LNCaP clone FGC (cell line): ENCODE measurements around the gene FAM227B.
A peak's percentile ranks its signal among the peaks of the same experiment; 100 is the strongest.
"Not testable (repeated sequence)": the region's sequence is repeated elsewhere in the genome, so short reads cannot be mapped to it uniquely, and the experiment has no call there.

Experiments
- DNase-seq: peaks from one replicate; pipeline ENCODE4 v3.0.0-alpha.2; 2011; ENCODE audit warnings: low read depth
- H3K4me3 ChIP-seq: 2 replicates; pipeline ENCODE4 v1.5.1; 2011; ENCODE audit warnings: mild to moderate bottlenecking, low read depth, low read length, control low read depth
- TF ChIP-seq, protein P1 (sequence below): IDR thresholded peaks from 2 replicates; pipeline ENCODE4 v1.5.1; 2012; ENCODE audit warnings: mild to moderate bottlenecking; ENCODE audit not compliant: control insufficient read depth, insufficient read depth; ENCODE audit errors: extremely low read depth

The FAM227B gene

DNA sequence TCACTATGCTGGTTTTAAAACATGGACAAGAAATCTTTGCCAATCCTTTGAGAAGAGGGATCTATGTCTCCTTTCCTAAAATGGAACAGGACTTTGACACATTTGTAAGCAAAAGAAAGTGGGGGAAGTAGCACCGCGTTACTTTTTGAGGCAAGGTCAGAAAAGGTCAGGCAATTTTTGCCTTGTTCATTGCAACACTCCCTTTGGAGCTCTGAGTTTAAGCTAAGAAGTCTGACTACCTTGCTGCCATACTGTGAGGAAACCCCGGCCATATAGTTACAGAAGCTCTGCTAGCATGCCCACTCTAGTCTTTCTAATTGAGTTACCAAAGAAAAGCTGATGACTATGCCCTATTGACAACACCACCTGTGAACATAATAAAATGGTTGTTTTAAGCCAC, 1.4 kb downstream of the FAM227B start:
- H3K4me3 ChIP-seq: no peak overlapping the region
- TF ChIP-seq, protein P1, sequence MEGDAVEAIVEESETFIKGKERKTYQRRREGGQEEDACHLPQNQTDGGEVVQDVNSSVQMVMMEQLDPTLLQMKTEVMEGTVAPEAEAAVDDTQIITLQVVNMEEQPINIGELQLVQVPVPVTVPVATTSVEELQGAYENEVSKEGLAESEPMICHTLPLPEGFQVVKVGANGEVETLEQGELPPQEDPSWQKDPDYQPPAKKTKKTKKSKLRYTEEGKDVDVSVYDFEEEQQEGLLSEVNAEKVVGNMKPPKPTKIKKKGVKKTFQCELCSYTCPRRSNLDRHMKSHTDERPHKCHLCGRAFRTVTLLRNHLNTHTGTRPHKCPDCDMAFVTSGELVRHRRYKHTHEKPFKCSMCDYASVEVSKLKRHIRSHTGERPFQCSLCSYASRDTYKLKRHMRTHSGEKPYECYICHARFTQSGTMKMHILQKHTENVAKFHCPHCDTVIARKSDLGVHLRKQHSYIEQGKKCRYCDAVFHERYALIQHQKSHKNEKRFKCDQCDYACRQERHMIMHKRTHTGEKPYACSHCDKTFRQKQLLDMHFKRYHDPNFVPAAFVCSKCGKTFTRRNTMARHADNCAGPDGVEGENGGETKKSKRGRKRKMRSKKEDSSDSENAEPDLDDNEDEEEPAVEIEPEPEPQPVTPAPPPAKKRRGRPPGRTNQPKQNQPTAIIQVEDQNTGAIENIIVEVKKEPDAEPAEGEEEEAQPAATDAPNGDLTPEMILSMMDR: no peak
- no peak for DNase-seq

DNA sequence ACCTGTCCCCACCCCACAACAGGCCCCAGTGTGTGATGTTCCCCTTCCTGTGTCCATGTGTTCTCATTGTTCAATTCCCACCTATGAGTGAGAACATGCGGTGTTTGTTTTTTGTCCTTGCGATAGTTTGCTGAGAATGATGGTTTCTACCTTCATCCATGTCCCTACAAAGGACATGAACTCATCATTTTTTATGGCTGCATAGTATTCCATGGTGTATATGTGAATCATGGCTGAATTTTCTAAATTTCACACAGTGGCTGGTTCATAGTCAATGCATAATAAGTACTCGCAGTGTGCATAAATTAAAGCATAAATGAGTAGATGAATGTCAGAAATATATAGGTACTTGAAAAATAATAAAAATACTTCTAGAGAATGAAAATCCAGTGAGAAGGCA, 8.4 kb downstream of the FAM227B start:
- not testable (repeated sequence) for H3K4me3 ChIP-seq, DNase-seq

DNA sequence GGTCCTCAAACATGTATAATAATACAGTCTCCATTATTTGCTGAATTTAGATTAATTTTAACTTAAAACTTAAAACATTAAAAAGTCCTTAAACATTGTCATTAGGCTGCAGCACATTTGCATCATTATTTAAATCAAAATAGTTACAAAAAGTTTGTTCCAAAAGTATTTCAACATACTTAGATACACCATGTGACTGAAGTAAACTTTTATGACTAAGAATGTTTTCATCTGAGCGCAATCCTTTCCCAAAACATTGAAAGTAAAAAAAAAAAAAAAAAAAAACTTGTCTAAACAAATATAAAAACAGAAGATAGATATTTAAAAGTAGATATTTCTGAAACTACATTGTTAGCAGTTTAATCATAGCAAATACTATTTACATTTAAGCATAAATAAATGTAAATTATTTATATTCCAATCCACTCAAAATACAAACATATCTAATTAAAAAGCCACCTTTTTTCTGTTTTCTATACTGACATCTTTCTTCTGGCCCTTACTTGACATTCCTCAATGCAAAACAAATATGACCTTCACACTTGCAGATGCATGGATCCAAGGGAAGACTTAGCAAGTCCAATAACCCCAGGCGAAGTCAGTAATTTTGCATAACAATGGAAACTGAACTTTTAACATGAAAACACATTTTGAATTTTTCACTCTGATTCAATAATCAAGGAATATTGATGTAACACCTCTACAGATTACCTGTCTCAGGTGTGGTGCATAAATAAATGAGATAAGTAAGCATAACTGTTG, 10.3 kb downstream of the FAM227B start:
- TF ChIP-seq, protein P1: no peak
- no peak overlapping the region for H3K4me3 ChIP-seq
- DNase-seq: no peak

DNA sequence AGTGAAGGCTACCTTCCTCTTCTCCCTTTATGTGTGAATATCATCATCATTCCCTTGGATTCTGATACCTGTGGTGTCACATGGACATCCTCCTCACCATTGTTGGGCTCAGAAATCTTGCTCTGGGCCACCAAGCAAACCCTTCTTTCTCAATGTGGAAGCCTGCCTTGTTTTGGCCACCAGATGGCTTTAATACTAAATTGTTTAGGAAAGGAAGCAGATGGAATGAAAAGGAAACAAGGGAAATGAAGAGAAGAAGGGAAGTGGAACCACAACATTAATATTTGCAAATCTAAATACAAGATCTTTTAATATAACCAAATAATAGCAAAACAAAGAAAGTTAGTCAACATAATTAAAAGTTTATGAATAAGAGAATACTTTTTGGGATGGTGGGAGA, 14.0 kb downstream of the FAM227B start:
- TF ChIP-seq, protein P1: peak; percentile 10; the same call in 1 of the 2 replicates
- H3K4me3 ChIP-seq: no peak overlapping the region
- DNase-seq: no peak

DNA sequence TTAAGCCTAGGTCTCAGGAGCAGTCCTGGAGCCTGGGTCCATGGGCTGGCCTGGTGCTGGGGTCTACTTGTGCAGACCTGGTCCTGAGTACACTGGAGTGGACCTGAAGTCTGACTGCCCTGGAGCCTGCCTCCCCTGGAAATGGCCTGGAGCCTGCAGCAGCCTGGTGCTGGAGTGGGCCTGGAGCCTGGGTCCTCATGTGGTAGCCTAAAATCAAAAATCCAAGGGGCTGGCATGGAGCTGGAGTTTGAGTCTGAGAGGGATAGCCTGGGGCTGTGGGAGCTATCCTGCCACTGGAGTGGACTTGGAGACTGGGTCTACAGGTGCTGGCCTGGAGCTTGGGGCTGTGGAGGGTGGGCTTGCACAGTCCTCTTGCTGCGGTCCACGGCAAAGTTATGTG, 15.0 kb downstream of the FAM227B start:
- DNase-seq: no peak
- H3K4me3 ChIP-seq: no peak overlapping the region
- TF ChIP-seq, protein P1: no peak

DNA sequence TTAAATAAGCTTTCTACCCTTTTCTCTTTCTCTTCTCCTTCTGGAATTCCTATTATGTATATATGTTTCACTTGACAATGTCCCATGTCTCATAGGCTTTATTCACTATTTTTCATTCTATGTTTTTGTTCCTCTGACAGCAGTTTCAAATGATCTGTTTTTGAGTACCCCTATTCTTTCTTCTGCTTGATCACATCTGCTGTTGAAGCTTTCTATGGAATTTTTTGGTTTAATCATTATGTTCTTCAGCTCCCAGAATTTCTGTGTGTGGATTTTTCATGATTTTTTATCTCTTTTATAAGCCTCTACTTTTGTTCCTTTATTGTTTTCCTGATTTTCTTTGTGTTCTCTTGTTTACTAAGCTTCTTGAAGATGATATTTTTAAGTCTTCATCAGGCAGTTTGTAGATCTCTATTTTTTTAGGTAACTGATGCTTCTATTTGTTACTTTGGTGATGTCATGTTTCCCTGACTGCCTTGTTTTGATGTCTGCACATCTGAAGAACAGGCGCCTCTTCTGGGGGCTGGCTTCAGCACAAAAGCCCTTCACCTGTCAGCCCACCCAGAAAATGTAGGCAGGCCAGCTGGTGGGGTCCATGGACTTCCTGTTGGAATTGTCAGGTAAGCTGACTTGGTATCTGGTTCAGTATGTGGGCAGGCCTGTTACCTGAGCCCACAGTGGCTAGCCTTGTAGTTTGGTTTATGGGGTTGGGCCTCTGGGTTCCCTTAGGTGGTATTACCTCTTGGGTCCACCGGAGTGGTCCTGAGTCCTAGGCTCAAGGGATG, 15.8 kb downstream of the FAM227B start:
- TF ChIP-seq, protein P1: no peak
- H3K4me3 ChIP-seq: no peak overlapping the region
- DNase-seq: no peak

DNA sequence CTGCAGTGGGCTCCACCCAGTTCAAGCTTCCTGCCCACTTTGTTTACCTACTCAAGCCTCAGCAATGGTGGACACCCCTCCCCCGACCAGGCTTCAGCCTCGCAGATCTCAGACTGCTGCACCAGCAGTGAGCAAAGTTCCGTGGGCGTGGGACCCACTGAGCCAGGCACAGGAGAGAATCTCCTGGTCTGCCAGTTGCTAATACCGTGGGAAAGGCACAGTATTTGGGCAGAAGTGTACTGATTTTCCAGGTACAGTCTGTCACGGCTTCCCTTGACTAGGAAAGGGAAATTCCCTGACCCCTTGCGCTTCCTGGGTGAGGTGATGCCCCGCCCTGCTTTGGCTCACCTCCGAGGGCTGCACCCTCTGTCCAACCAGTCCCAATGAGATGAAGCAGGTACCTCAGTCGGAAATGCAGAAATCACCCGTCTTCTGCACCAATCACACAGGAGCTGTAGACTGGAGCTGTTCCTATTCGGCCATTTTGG, 27.7 kb downstream of the FAM227B start:
- H3K4me3 ChIP-seq, DNase-seq: not testable (repeated sequence)
